ENCODE results near the gene PDE1A. TPM values are rescaled to one million over a fixed set of nuclear protein-coding genes. Genes with fewer than 3 reads are reported as not detected.

The PDE1A gene
- total and polyA plus RNA-seq, 3 experiments from 2014 or later = not detected

GRCh38 chr2:182360663-182361260 is 66.1 kb downstream of the PDE1A start:
- Mint-ChIP-seq H3K4me1 (no peaks in the 10 kb centered on the region), H3K36me3 (no peaks in the 10 kb centered on the region), H3K27ac (no peak overlapping the region), H3K27me3 (no peaks in the 10 kb centered on the region), H3K4me3 (no peak overlapping the region), H3K9me3 (peaks cover 0 to 8% (median 0%) of the 10 kb centered on the region in 5 donors)
- Histone ChIP-seq H3K27ac (ENCODE audit: low read depth, low read length) (no peak overlapping the region), H3K27me3 (ENCODE audit: insufficient read depth, low read length, poor library complexity, severe bottlenecking) (no peaks in the 10 kb centered on the region), H3K9me3 (ENCODE audit: low read length) (no peaks in the 10 kb centered on the region), H3K4me3 (ENCODE audit: low read length) (no peak overlapping the region), H3K4me1 (ENCODE audit: insufficient read depth, low read length) (no peaks in the 10 kb centered on the region), H3K36me3 (ENCODE audit: insufficient read depth, low read length) (no peaks in the 10 kb centered on the region)
- CTCF ChIA-PET = no interaction called here
- POLR2A ChIA-PET = no interaction called here
- DNase-seq = no peak

GRCh38 chr2:182359990-182360662 is 66.7 kb downstream of the PDE1A start:
- POLR2A ChIA-PET = no interaction called here
- H3K36me3 ChIP-seq (ENCODE audit: insufficient read depth, low read length) = no peaks in the 10 kb centered on the region
- Mint-ChIP-seq H3K27me3 (no peaks in the 10 kb centered on the region), H3K4me1 (no peaks in the 10 kb centered on the region), H3K9me3 (peaks cover 0 to 8% (median 0%) of the 10 kb centered on the region in 5 donors), H3K36me3 (no peaks in the 10 kb centered on the region), H3K4me3 (no peak overlapping the region), H3K27ac (no peak overlapping the region)
- no peak for DNase-seq
- no peak overlapping the region for H3K4me3 ChIP-seq (ENCODE audit: low read length)
- no peak overlapping the region for H3K27ac ChIP-seq (ENCODE audit: low read depth, low read length)
- H3K27me3 ChIP-seq (ENCODE audit: insufficient read depth, low read length, poor library complexity, severe bottlenecking) = no peaks in the 10 kb centered on the region
- CTCF ChIA-PET = no interaction called here
- no peaks in the 10 kb centered on the region for H3K4me1 ChIP-seq (ENCODE audit: insufficient read depth, low read length)
- no peaks in the 10 kb centered on the region for H3K9me3 ChIP-seq (ENCODE audit: low read length)

GRCh38 chr2:182359027-182359989 is 67.5 kb downstream of the PDE1A start:
- Histone ChIP-seq H3K4me1 (ENCODE audit: insufficient read depth, low read length) (no peaks in the 10 kb centered on the region), H3K27ac (ENCODE audit: low read depth, low read length) (no peak overlapping the region), H3K9me3 (ENCODE audit: low read length) (no peaks in the 10 kb centered on the region), H3K4me3 (ENCODE audit: low read length) (no peak overlapping the region), H3K36me3 (ENCODE audit: insufficient read depth, low read length) (no peaks in the 10 kb centered on the region), H3K27me3 (ENCODE audit: insufficient read depth, low read length, poor library complexity, severe bottlenecking) (no peaks in the 10 kb centered on the region)
- H3K4me1 Mint-ChIP-seq = no peaks in the 10 kb centered on the region
- DNase-seq = no peak
- ChIA-PET POLR2A (no interaction called here), CTCF (no interaction called here)
- no peaks in the 10 kb centered on the region for H3K27me3 Mint-ChIP-seq
- H3K4me3 Mint-ChIP-seq = no peak overlapping the region
- no peak overlapping the region for H3K27ac Mint-ChIP-seq
- H3K36me3 Mint-ChIP-seq = no peaks in the 10 kb centered on the region
- H3K9me3 Mint-ChIP-seq = peaks cover 0 to 8% (median 0%) of the 10 kb centered on the region in 5 donors

GRCh38 chr2:182358601-182359000 is 68.2 kb downstream of the PDE1A start:
- no peaks in the 10 kb centered on the region for H3K4me1 Mint-ChIP-seq
- Histone ChIP-seq H3K36me3 (ENCODE audit: insufficient read depth, low read length) (no peaks in the 10 kb centered on the region), H3K27ac (ENCODE audit: low read depth, low read length) (no peak overlapping the region), H3K9me3 (ENCODE audit: low read length) (no peaks in the 10 kb centered on the region), H3K4me1 (ENCODE audit: insufficient read depth, low read length) (no peaks in the 10 kb centered on the region), H3K4me3 (ENCODE audit: low read length) (no peak overlapping the region), H3K27me3 (ENCODE audit: insufficient read depth, low read length, poor library complexity, severe bottlenecking) (no peaks in the 10 kb centered on the region)
- H3K9me3 Mint-ChIP-seq = peaks cover 0 to 8% (median 3%) of the 10 kb centered on the region in 5 donors
- CTCF ChIA-PET = no interaction called here
- no peak for DNase-seq
- no peak overlapping the region for H3K4me3 Mint-ChIP-seq
- POLR2A ChIA-PET = no interaction called here
- H3K27me3 Mint-ChIP-seq = no peaks in the 10 kb centered on the region
- no peak overlapping the region for H3K27ac Mint-ChIP-seq
- H3K36me3 Mint-ChIP-seq = no peaks in the 10 kb centered on the region

GRCh38 chr2:182355815-182356214 is 71.0 kb downstream of the PDE1A start:
- no peak for DNase-seq
- no peak overlapping the region for H3K27ac Mint-ChIP-seq
- peaks cover 0 to 4% (median 0%) of the 10 kb centered on the region in 5 donors for H3K9me3 Mint-ChIP-seq
- Histone ChIP-seq H3K4me3 (ENCODE audit: low read length) (no peak overlapping the region), H3K36me3 (ENCODE audit: insufficient read depth, low read length) (no peaks in the 10 kb centered on the region), H3K27ac (ENCODE audit: low read depth, low read length) (no peak overlapping the region), H3K9me3 (ENCODE audit: low read length) (no peaks in the 10 kb centered on the region), H3K4me1 (ENCODE audit: insufficient read depth, low read length) (no peaks in the 10 kb centered on the region), H3K27me3 (ENCODE audit: insufficient read depth, low read length, poor library complexity, severe bottlenecking) (no peaks in the 10 kb centered on the region)
- H3K27me3 Mint-ChIP-seq = no peaks in the 10 kb centered on the region
- H3K4me1 Mint-ChIP-seq = no peaks in the 10 kb centered on the region
- ChIA-PET CTCF (no interaction called here), POLR2A (no interaction called here)
- H3K4me3 Mint-ChIP-seq = no peak overlapping the region
- H3K36me3 Mint-ChIP-seq = no peaks in the 10 kb centered on the region

- Histone ChIP-seq H3K4me3 (ENCODE audit: low read length) (no peak overlapping the region), H3K9me3 (ENCODE audit: low read length) (no peaks in the 10 kb centered on the region), H3K36me3 (ENCODE audit: insufficient read depth, low read length) (no peaks in the 10 kb centered on the region), H3K4me1 (ENCODE audit: insufficient read depth, low read length) (no peaks in the 10 kb centered on the region), H3K27me3 (ENCODE audit: insufficient read depth, low read length, poor library complexity, severe bottlenecking) (no peaks in the 10 kb centered on the region), H3K27ac (ENCODE audit: low read depth, low read length) (no peak overlapping the region)
- Mint-ChIP-seq H3K27ac (no peak overlapping the region), H3K4me1 (no peaks in the 10 kb centered on the region), H3K36me3 (no peaks in the 10 kb centered on the region), H3K9me3 (peaks cover 0 to 4% (median 0%) of the 10 kb centered on the region in 5 donors), H3K27me3 (no peaks in the 10 kb centered on the region), H3K4me3 (no peak overlapping the region)
- no peak for DNase-seq
- ChIA-PET CTCF (no interaction called here), POLR2A (no interaction called here)
These were observed 75.4 kb downstream of the PDE1A start for GRCh38 chr2:182351427-182351826.

GRCh38 chr2:182349268-182349667 is 77.6 kb downstream of the PDE1A start:
- no peak for DNase-seq
- Mint-ChIP-seq H3K27me3 (no peaks in the 10 kb centered on the region), H3K4me3 (no peak overlapping the region), H3K36me3 (no peaks in the 10 kb centered on the region), H3K4me1 (no peaks in the 10 kb centered on the region), H3K9me3 (peaks cover 0 to 10% (median 2%) of the 10 kb centered on the region in 5 donors), H3K27ac (no peak overlapping the region)
- H3K27ac ChIP-seq (ENCODE audit: low read depth, low read length) = no peak overlapping the region
- H3K36me3 ChIP-seq (ENCODE audit: insufficient read depth, low read length) = no peaks in the 10 kb centered on the region
- POLR2A ChIA-PET = no interaction called here
- no peaks in the 10 kb centered on the region for H3K4me1 ChIP-seq (ENCODE audit: insufficient read depth, low read length)
- no peak overlapping the region for H3K4me3 ChIP-seq (ENCODE audit: low read length)
- H3K9me3 ChIP-seq (ENCODE audit: low read length) = no peaks in the 10 kb centered on the region
- CTCF ChIA-PET = no interaction called here
- H3K27me3 ChIP-seq (ENCODE audit: insufficient read depth, low read length, poor library complexity, severe bottlenecking) = no peaks in the 10 kb centered on the region

GRCh38 chr2:182345384-182345783 is 81.5 kb downstream of the PDE1A start:
- no peaks in the 10 kb centered on the region for H3K4me1 ChIP-seq (ENCODE audit: insufficient read depth, low read length)
- no peaks in the 10 kb centered on the region for H3K36me3 Mint-ChIP-seq
- DNase-seq = no peak
- ChIA-PET CTCF (no interaction called here), POLR2A (no interaction called here)
- no peaks in the 10 kb centered on the region for H3K4me1 Mint-ChIP-seq
- H3K4me3 Mint-ChIP-seq = no peak overlapping the region
- no peak overlapping the region for H3K4me3 ChIP-seq (ENCODE audit: low read length)
- H3K9me3 ChIP-seq (ENCODE audit: low read length) = no peaks in the 10 kb centered on the region
- no peak overlapping the region for H3K27ac ChIP-seq (ENCODE audit: low read depth, low read length)
- H3K36me3 ChIP-seq (ENCODE audit: insufficient read depth, low read length) = no peaks in the 10 kb centered on the region
- no peaks in the 10 kb centered on the region for H3K27me3 Mint-ChIP-seq
- H3K9me3 Mint-ChIP-seq = peaks cover 0 to 6% (median 2%) of the 10 kb centered on the region in 5 donors
- no peak overlapping the region for H3K27ac Mint-ChIP-seq
- H3K27me3 ChIP-seq (ENCODE audit: insufficient read depth, low read length, poor library complexity, severe bottlenecking) = no peaks in the 10 kb centered on the region
